Transverse colon (tissue), 4 donors: ENCODE measurements around the gene ZSCAN30.

Source experiments
- CTCF ChIP-seq, 5 experiments: fragments of 200-600 bp in 3 of 5; fragments of 450-650 bp in 2 of 5; sonication (generic) in 3 of 5; IDR thresholded peaks; 1 replicate in 2 of 5; 2 replicates in 3 of 5; pipeline ENCODE4 v1.5.1; 2016 to 2017; ENCODE audit warnings: antibody characterized with exemption in 5 of 5, inconsistent platforms in 3 of 5, mild to moderate bottlenecking in 2 of 5, moderate library complexity in 1 of 5
- EP300 ChIP-seq: sonication (generic); formaldehyde crosslinking; IDR thresholded peaks from one replicate; pipeline ENCODE4 v1.6.1; 2017; ENCODE audit warnings: antibody characterized with exemption, low read depth
- POLR2A ChIP-seq: fragments of 450-650 bp; IDR thresholded peaks from one replicate; pipeline ENCODE4 v1.6.1; 2016; ENCODE audit warnings: antibody characterized with exemption, mild to moderate bottlenecking, moderate library complexity
- POLR2AphosphoS5 ChIP-seq, 3 donors: sonication (generic); formaldehyde crosslinking; IDR thresholded peaks; one replicate each; pipeline ENCODE4 v1.6.1; 2016; ENCODE audit warnings: antibody characterized with exemption in 3 of 3

DNA sequence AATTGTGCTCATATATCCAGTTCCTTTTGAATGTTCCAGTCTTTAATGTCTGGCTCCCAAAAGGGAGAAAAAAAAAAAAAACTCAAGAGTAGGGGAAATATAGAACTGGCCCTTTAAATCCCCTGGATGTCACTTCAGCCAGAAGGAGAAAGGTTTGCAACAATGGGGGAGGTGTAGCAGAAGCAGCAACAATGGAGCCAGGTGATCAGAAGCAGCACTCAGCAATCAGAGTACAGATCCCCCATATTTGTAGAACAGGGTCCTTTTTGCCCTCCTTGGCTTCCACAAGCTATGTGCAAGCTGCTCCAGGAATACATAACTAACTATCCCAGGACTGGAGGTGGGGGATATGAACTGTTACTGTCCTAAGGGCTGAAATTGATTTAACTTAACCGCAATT lies 75.0 kb downstream of the ZSCAN30 start:
- no peak for TF ChIP-seq CTCF (IDR thresholded peaks at IDR 0.05)
- no peak for TF ChIP-seq POLR2A
- TF ChIP-seq EP300, result no peak
- TF ChIP-seq POLR2AphosphoS5 (IDR thresholded peaks at IDR 0.05), result no peak
